IMR-90 (cell line): ENCODE results near the gene STK36. TPM values are rescaled to one million over a fixed set of nuclear protein-coding genes. Genes with fewer than 3 reads are reported as not detected.

Experiments used
- CTCF ChIP-seq: conservative IDR thresholded peaks from 2 replicates; pipeline ENCODE4 v1.5.1; 2012; ENCODE audit warnings: mild to moderate bottlenecking, low read depth, low read length, improper control_type of control experiment
- MAFK ChIP-seq: IDR thresholded peaks from 2 replicates; pipeline ENCODE4 v1.6.1; 2012; ENCODE audit warnings: low read depth, low read length, improper control_type of control experiment
- MXI1 ChIP-seq: IDR thresholded peaks from 2 replicates; pipeline ENCODE4 v1.6.1; 2012; ENCODE audit warnings: low read depth, mild to moderate bottlenecking, low read length, moderate library complexity, borderline replicate concordance
- RAD21 ChIP-seq: IDR thresholded peaks from 2 replicates; pipeline ENCODE4 v1.6.1; 2012; ENCODE audit warnings: low read length, improper control_type of control experiment
- polyA plus RNA-seq, 3 experiments: library from polyadenylated mRNA; depleted of rRNA; stranded (reverse); fragments of >200 nt; gene quantifications; 2 replicates each; pipeline ENCODE4 v1.2.3, GENCODE V29; 2012; ENCODE audit warnings: low replicate concordance in 1 of 3
- total RNA-seq: library from RNA; depleted of rRNA; stranded (reverse); fragments of >200 nt; gene quantifications from 2 replicates; pipeline ENCODE4 v1.2.3, GENCODE V29; 2012

Gene STK36
- total and polyA plus RNA-seq, 2 of the 4 experiments (the other 2 are of a cell fraction): 17.6 to 44.5 TPM

GRCh38 chr2:218710687-218711549 is 39.0 kb downstream of the STK36 start, which contains the start of gene TTLL4 (continued):
- TF ChIP-seq CTCF (peak; percentile 92), MXI1 (peak; percentile 96), RAD21 (peak; percentile 74), MAFK (no peak)
